GM12878 (cell line): ENCODE results near the gene HSPA1A. TPM values are rescaled to one million over a fixed set of nuclear protein-coding genes. Genes with fewer than 3 reads are reported as not detected.

Experiments
- ATAC-seq: fragments of 200-7000 bp; cut with Tn5 transposase; 3 replicates; pipeline ENCODE4 v1.9.1; 2020; ENCODE audit warnings: mild to moderate bottlenecking, moderate library complexity
- BruUV-seq: library from RNA; stranded (reverse); fragments of 400-500 nt; replicated peaks from 2 replicates; lab custom pipeline; 2021; lab: Mats Ljungman, UMichigan
- CTCF ChIA-PET: fragments of 300-600 bp; sonication (Branson Sonifier 250); formaldehyde crosslinking; extraction: SDS; loops from one replicate; lab custom pipeline; 2021; ENCODE audit warnings: inconsistent platforms; lab: Yijun Ruan, JAX
- POLR2A ChIA-PET: fragments of 350-600 bp; formaldehyde crosslinking; extraction: SDS; loops from one replicate; lab custom pipeline; 2021; ENCODE audit warnings: inconsistent platforms; lab: Charles Lee
- RAD21 ChIA-PET: fragments of 300-600 bp; sonication (Branson Sonifier 250); formaldehyde crosslinking; loops from one replicate; lab custom pipeline; 2023; ENCODE audit warnings: antibody characterized with exemption; ENCODE audit not compliant: unreplicated experiment; lab: Charles Lee
- SMC1A ChIA-PET: fragments of 300-600 bp; sonication (Branson Sonifier 250); formaldehyde crosslinking; loops from one replicate; lab custom pipeline; 2023; ENCODE audit not compliant: unreplicated experiment, uncharacterized antibody; lab: Charles Lee
- DNase-seq: peaks from one replicate; pipeline ENCODE4 v3.0.0-alpha.2; 2011; ENCODE audit warnings: low read depth, low spot score
- FAIRE-seq: peaks from 3 replicates; lab custom pipeline; 2011; peaks lifted over from hg19 to GRCh38; lab: Jason Lieb, UNC
- H2AFZ ChIP-seq: 2 replicates; pipeline ENCODE4 v1.6.0; 2011; ENCODE audit warnings: low read depth, low read length, control low read depth; ENCODE audit not compliant: control insufficient read depth
- H3K27ac ChIP-seq: 2 replicates; pipeline ENCODE4 v1.5.1; 2011; ENCODE audit warnings: control low read depth; ENCODE audit not compliant: control insufficient read depth, insufficient read depth
- H3K27me3 ChIP-seq, 2 experiments: replicated peaks in 1 of 2; 2 replicates each; pipeline versions ENCODE4 v1.6.0 to v1.6.1; 2011; ENCODE audit warnings: low read length in 1 of 2; ENCODE audit not compliant: control insufficient read depth in 2 of 2, insufficient read depth in 2 of 2
- H3K36me3 ChIP-seq, 2 experiments: 2 replicates each; pipeline ENCODE4 v1.5.1; 2011; ENCODE audit warnings: low read length in 1 of 2; ENCODE audit not compliant: control insufficient read depth in 2 of 2, insufficient read depth in 2 of 2
- H3K4me1 ChIP-seq: 2 replicates; pipeline ENCODE4 v1.6.1; 2011; ENCODE audit warnings: mild to moderate bottlenecking, low read length, moderate library complexity, mixed read lengths; ENCODE audit not compliant: control insufficient read depth, insufficient read depth
- H3K4me2 ChIP-seq: 2 replicates; pipeline ENCODE4 v1.6.0; 2011; ENCODE audit warnings: control low read depth; ENCODE audit not compliant: control insufficient read depth, insufficient read depth
- H3K4me3 ChIP-seq: fragments of 200-600 bp; sonication (generic); 2 replicates; pipeline ENCODE4 v1.5.1; 2016
- H3K79me2 ChIP-seq: 2 replicates; pipeline ENCODE4 v1.6.0; 2011; ENCODE audit warnings: low read length; ENCODE audit not compliant: control insufficient read depth, insufficient read depth
- H3K9ac ChIP-seq: 2 replicates; pipeline ENCODE4 v1.8.0; 2011; ENCODE audit warnings: low read length, control low read depth, mixed read lengths; ENCODE audit not compliant: control insufficient read depth, insufficient read depth
- H3K9me3 ChIP-seq: replicated peaks from 3 replicates; pipeline ENCODE4 v1.5.1; 2011; ENCODE audit warnings: mild to moderate bottlenecking, low read length; ENCODE audit not compliant: control insufficient read depth, insufficient read depth
- H4K20me1 ChIP-seq: 2 replicates; pipeline ENCODE4 v1.6.0; 2011; ENCODE audit not compliant: control insufficient read depth, insufficient read depth
- BACH1 ChIP-seq: fragments of 450-650 bp; IDR thresholded peaks from 2 replicates; pipeline ENCODE4 v1.6.1; 2017; ENCODE audit warnings: mild to moderate bottlenecking, borderline replicate concordance
- CREB1 ChIP-seq: IDR thresholded peaks from 2 replicates; pipeline ENCODE4 v1.6.1; 2012; ENCODE audit warnings: low read depth, mild to moderate bottlenecking, inconsistent platforms
- HDAC2 ChIP-seq: fragments of 200-600 bp; sonication (generic); IDR thresholded peaks from 2 replicates; pipeline ENCODE4 v1.6.1; 2017
- IRF4 ChIP-seq: IDR thresholded peaks from 2 replicates; pipeline ENCODE4 v1.6.1; 2011; ENCODE audit warnings: low read depth, low read length
- PRDM15 ChIP-seq: fragments of 450-650 bp; formaldehyde crosslinking; IDR thresholded peaks from 2 replicates; pipeline ENCODE4 v1.4.0; 2020; ENCODE audit warnings: mild to moderate bottlenecking, moderate library complexity
- ZBED1 ChIP-seq: IDR thresholded peaks from 2 replicates; pipeline ENCODE4 v1.6.1; 2016; ENCODE audit warnings: borderline replicate concordance
- WGBS: methylation state at CpG from one replicate; pipeline ENCODE4 v1.1.6; 2016; ENCODE audit warnings: low lambda C conversion rate; ENCODE audit not compliant: insufficient replicate concordance, insufficient coverage; ENCODE audit errors: missing lambda C conversion rate; 5-methylcytosine and 5-hydroxymethylcytosine counted together
- in situ Hi-C: fragments of 300-500 bp; cut with MboI; formaldehyde crosslinking; loops from 9 replicates; pipeline ENCODE4 v1.14.3; 2018; ENCODE audit warnings: mixed read lengths
- intact Hi-C: fragments of 100-400 bp; cut with micrococcal nuclease; formaldehyde crosslinking; loops from one replicate; pipeline ENCODE4 v1.14.2; 2022; ENCODE audit not compliant: unreplicated experiment
- polyA plus RNA-seq, 11 experiments: library from polyadenylated mRNA; depleted of rRNA in 4 of 11; unstranded in 6 of 11; stranded (reverse) in 5 of 11; fragments of >200 nt; fragmentation: Nextera tagmentation in 4 of 11; fragmentation: Illumina TruSeq in 1 of 11; extraction: Ambion mirVana in 4 of 11; extraction: Trizol in 1 of 11; gene quantifications; 1 replicate in 1 of 11; 2 replicates in 10 of 11; pipeline versions ENCODE4 v1.2.1 to v1.2.3, GENCODE V29; 2011 to 2016; ENCODE audit warnings: inconsistent platforms in 2 of 11, missing spikeins in 2 of 11, low read depth in 1 of 11
- small RNA-seq: library from RNA; depleted of rRNA; stranded (forward); fragments of <200 nt; gene quantifications from one replicate; pipeline ENCODE3, GENCODE V24; 2014
- total RNA-seq, 4 experiments: library from RNA; depleted of rRNA in 3 of 4; stranded (reverse); fragments of >200 nt in 3 of 4; fragmentation: Illumina TruSeq in 1 of 4; extraction: Trizol in 1 of 4; gene quantifications; 2 replicates each; pipeline versions ENCODE4 v1.2.1 to v1.2.3, GENCODE V29; 2013 to 2021

HSPA1A gene
- total and polyA plus RNA-seq, 10 of the 15 experiments (the other 5 are each of a cell fraction or from before 2014, with no cell fraction given), result 0.29 to 51.8 (median 17.5) TPM

- H3K36me3 ChIP-seq, result no peaks in the 10 kb centered on the region
- H3K79me2 ChIP-seq, result no peaks in the 10 kb centered on the region; the same call in 1 of the 2 replicates
- intact Hi-C loops, result no loop called here
- in situ Hi-C loops, result no loop called here
- RAD21 ChIA-PET, result no interaction called here
- H4K20me1 ChIP-seq, result no peaks in the 10 kb centered on the region
- H3K27ac ChIP-seq, result no peak overlapping the region
- peaks cover 11% of the 10 kb centered on the region for H3K4me1 ChIP-seq
- no peaks in the 10 kb centered on the region for H3K27me3 ChIP-seq
- H2AFZ ChIP-seq, result no peak overlapping the region
- TF ChIP-seq PRDM15 (no peak), CREB1 (no peak), ZBED1 (no peak), BACH1 (no peak), IRF4 (no peak), HDAC2 (no peak)
- no peak overlapping the region for H3K4me3 ChIP-seq
- no peak overlapping the region for H3K9ac ChIP-seq
- no TSS peak for BruUV-seq
- CTCF ChIA-PET, result interaction anchor here (0.8 to 1.9 kb wide), 3 partner anchors 9 to 24 kb away, joined by 3 to 8 read pairs (median 4); no protein-coding TSS in a partner anchor
- SMC1A ChIA-PET, result interaction anchor here (1.9 kb wide), 1 partner anchor 95 kb away, joined by 5 read pairs; no protein-coding TSS in a partner anchor
- no peaks in the 10 kb centered on the region for H3K9me3 ChIP-seq
- POLR2A ChIA-PET, result no interaction called here
- ATAC-seq (no peak), FAIRE-seq (no peak), DNase-seq (no peak)
- no peak overlapping the region for H3K4me2 ChIP-seq
- WGBS, result 76% methylated on average over 21 of the region's 21 CpGs
Observed at GRCh38 chr6:31865205-31866118, 50.1 kb downstream of the HSPA1A start.

Small RNAs within 50 kb of the gene (small RNA-seq; reads per million reads assigned to genes)
- gene RF00019 (not detected), gene SNORD48 (5,440 reads per million, percentile 100 among the genes with 10 or more reads in this experiment), gene SNORD52 (not detected)

Other genes starting within 250 kb of the HSPA1A start
Only the 7 nearest of the 40 such genes appear.
- gene SAPCD1, start 52.9 kb upstream of the HSPA1A start, total RNA-seq (2014; rRNA removed), result 3.4 and 6.3 TPM in 2 replicates
- 6.0 and 6.1 TPM in 2 replicates for gene SAPCD1, start 52.9 kb upstream of the HSPA1A start, total RNA-seq (2014; rRNA removed; fragmentation: Illumina TruSeq; extraction: Trizol)
- 8.6 and 13.0 TPM in 2 replicates for gene SAPCD1, start 52.9 kb upstream of the HSPA1A start, total RNA-seq (2021)
- 3.2 and 5.6 TPM in 2 replicates for gene SAPCD1, start 52.9 kb upstream of the HSPA1A start, polyA plus RNA-seq (2011; rRNA removed)
- 9.5 and 15.4 TPM in 2 replicates for gene SAPCD1, start 52.9 kb upstream of the HSPA1A start, polyA plus RNA-seq (2014; fragmentation: Illumina TruSeq; extraction: Trizol)
- gene SAPCD1, start 52.9 kb upstream of the HSPA1A start, polyA plus RNA-seq (2014; fragmentation: Nextera tagmentation; extraction: Ambion mirVana), result 1 to 10 TPM; 1.6 to 3.1 TPM
- gene SAPCD1, start 52.9 kb upstream of the HSPA1A start, polyA plus RNA-seq (2014; rRNA removed), result 10.4 and 12.2 TPM in 2 replicates
- 1 to 10 TPM; 3.5 to 4.7 TPM for gene SAPCD1, start 52.9 kb upstream of the HSPA1A start, polyA plus RNA-seq (2016; fragmentation: Nextera tagmentation; extraction: Ambion mirVana)
- 2.0 and 2.7 TPM in 2 replicates for gene VWA7, start 38.2 kb upstream of the HSPA1A start, total RNA-seq (2014; rRNA removed)
- gene VWA7, start 38.2 kb upstream of the HSPA1A start, total RNA-seq (2014; rRNA removed; fragmentation: Illumina TruSeq; extraction: Trizol), result 0.94 and 1.2 TPM in 2 replicates
- gene VWA7, start 38.2 kb upstream of the HSPA1A start, total RNA-seq (2021), result 2.3 and 3.1 TPM in 2 replicates
- gene VWA7, start 38.2 kb upstream of the HSPA1A start, polyA plus RNA-seq (2011; rRNA removed), result 1.1 and 1.3 TPM in 2 replicates
- 1.0 TPM in 1 of 2 replicates, not detected in the other for gene VWA7, start 38.2 kb upstream of the HSPA1A start, polyA plus RNA-seq (2014; fragmentation: Illumina TruSeq; extraction: Trizol)
- under 1 TPM in 1 of 2 experiments, not detected in 1; 0.11 TPM for gene VWA7, start 38.2 kb upstream of the HSPA1A start, polyA plus RNA-seq (2014; fragmentation: Nextera tagmentation; extraction: Ambion mirVana)
- gene VWA7, start 38.2 kb upstream of the HSPA1A start, polyA plus RNA-seq (2014; rRNA removed), result 2.6 and 3.0 TPM in 2 replicates
- gene VWA7, start 38.2 kb upstream of the HSPA1A start, polyA plus RNA-seq (2016; fragmentation: Nextera tagmentation; extraction: Ambion mirVana), result 1 to 10 TPM; 1.2 TPM
- gene VARS1, start 19.8 kb upstream of the HSPA1A start, total RNA-seq (2014; rRNA removed), result 61.4 and 90.1 TPM in 2 replicates
- gene VARS1, start 19.8 kb upstream of the HSPA1A start, total RNA-seq (2014; rRNA removed; fragmentation: Illumina TruSeq; extraction: Trizol), result 63.8 and 69.1 TPM in 2 replicates
- 232 and 243 TPM in 2 replicates for gene VARS1, start 19.8 kb upstream of the HSPA1A start, total RNA-seq (2021)
- gene VARS1, start 19.8 kb upstream of the HSPA1A start, polyA plus RNA-seq (2011; rRNA removed), result 11.3 and 15.8 TPM in 2 replicates
- gene VARS1, start 19.8 kb upstream of the HSPA1A start, polyA plus RNA-seq (2014; fragmentation: Illumina TruSeq; extraction: Trizol), result 92.9 and 138 TPM in 2 replicates
- 1 to 10 TPM; 1.2 to 5.7 TPM for gene VARS1, start 19.8 kb upstream of the HSPA1A start, polyA plus RNA-seq (2014; fragmentation: Nextera tagmentation; extraction: Ambion mirVana)
- gene VARS1, start 19.8 kb upstream of the HSPA1A start, polyA plus RNA-seq (2014; rRNA removed), result 71.3 and 92.5 TPM in 2 replicates
- 100 to 1,000 TPM; 121 to 155 TPM for gene VARS1, start 19.8 kb upstream of the HSPA1A start, polyA plus RNA-seq (2016; fragmentation: Nextera tagmentation; extraction: Ambion mirVana)
- 146 and 163 TPM in 2 replicates for gene LSM2, start 8.6 kb upstream of the HSPA1A start, total RNA-seq (2014; rRNA removed)
- gene LSM2, start 8.6 kb upstream of the HSPA1A start, total RNA-seq (2014; rRNA removed; fragmentation: Illumina TruSeq; extraction: Trizol), result 97.1 and 99.1 TPM in 2 replicates
- 117 and 123 TPM in 2 replicates for gene LSM2, start 8.6 kb upstream of the HSPA1A start, total RNA-seq (2021)
- gene LSM2, start 8.6 kb upstream of the HSPA1A start, polyA plus RNA-seq (2011; rRNA removed), result 81.9 and 101 TPM in 2 replicates
- gene LSM2, start 8.6 kb upstream of the HSPA1A start, polyA plus RNA-seq (2014; fragmentation: Illumina TruSeq; extraction: Trizol), result 116 and 131 TPM in 2 replicates
- 100 to 1,000 TPM; 245 to 248 TPM for gene LSM2, start 8.6 kb upstream of the HSPA1A start, polyA plus RNA-seq (2014; fragmentation: Nextera tagmentation; extraction: Ambion mirVana)
- 143 and 165 TPM in 2 replicates for gene LSM2, start 8.6 kb upstream of the HSPA1A start, polyA plus RNA-seq (2014; rRNA removed)
- gene LSM2, start 8.6 kb upstream of the HSPA1A start, polyA plus RNA-seq (2016; fragmentation: Nextera tagmentation; extraction: Ambion mirVana), result 100 to 1,000 TPM; 238 to 276 TPM
- gene HSPA1L, start 260 bp upstream of the HSPA1A start, total RNA-seq (2014; rRNA removed), result 1.2 and 1.4 TPM in 2 replicates
- 1.4 and 1.6 TPM in 2 replicates for gene HSPA1L, start 260 bp upstream of the HSPA1A start, total RNA-seq (2014; rRNA removed; fragmentation: Illumina TruSeq; extraction: Trizol)
- 1.5 and 1.6 TPM in 2 replicates for gene HSPA1L, start 260 bp upstream of the HSPA1A start, total RNA-seq (2021)
- gene HSPA1L, start 260 bp upstream of the HSPA1A start, polyA plus RNA-seq (2011; rRNA removed), result 1.8 and 1.9 TPM in 2 replicates
- gene HSPA1L, start 260 bp upstream of the HSPA1A start, polyA plus RNA-seq (2014; fragmentation: Illumina TruSeq; extraction: Trizol), result 1.5 and 1.6 TPM in 2 replicates
- gene HSPA1L, start 260 bp upstream of the HSPA1A start, polyA plus RNA-seq (2014; fragmentation: Nextera tagmentation; extraction: Ambion mirVana), result under 1 TPM; 0.69 TPM
- gene HSPA1L, start 260 bp upstream of the HSPA1A start, polyA plus RNA-seq (2014; rRNA removed), result 1.4 and 1.6 TPM in 2 replicates
- gene HSPA1L, start 260 bp upstream of the HSPA1A start, polyA plus RNA-seq (2016; fragmentation: Nextera tagmentation; extraction: Ambion mirVana), result 1 to 10 TPM; 1.6 to 2.5 TPM
- gene HSPA1B, start 12.2 kb downstream of the HSPA1A start, total RNA-seq (2014; rRNA removed), result 23.5 and 24.0 TPM in 2 replicates
- gene HSPA1B, start 12.2 kb downstream of the HSPA1A start, total RNA-seq (2014; rRNA removed; fragmentation: Illumina TruSeq; extraction: Trizol), result 5.9 and 8.1 TPM in 2 replicates
- 27.2 and 29.3 TPM in 2 replicates for gene HSPA1B, start 12.2 kb downstream of the HSPA1A start, total RNA-seq (2021)
- 5.1 and 12.8 TPM in 2 replicates for gene HSPA1B, start 12.2 kb downstream of the HSPA1A start, polyA plus RNA-seq (2011; rRNA removed)
- gene HSPA1B, start 12.2 kb downstream of the HSPA1A start, polyA plus RNA-seq (2014; fragmentation: Illumina TruSeq; extraction: Trizol), result 1.00 and 4.6 TPM in 2 replicates
- gene HSPA1B, start 12.2 kb downstream of the HSPA1A start, polyA plus RNA-seq (2014; fragmentation: Nextera tagmentation; extraction: Ambion mirVana), result under 1 TPM; 0.11 to 0.33 TPM
- gene HSPA1B, start 12.2 kb downstream of the HSPA1A start, polyA plus RNA-seq (2014; rRNA removed), result 12.7 and 17.7 TPM in 2 replicates
- 10 to 100 TPM; 39.1 to 40.5 TPM for gene HSPA1B, start 12.2 kb downstream of the HSPA1A start, polyA plus RNA-seq (2016; fragmentation: Nextera tagmentation; extraction: Ambion mirVana)
- gene NEU1, start 47.3 kb downstream of the HSPA1A start, total RNA-seq (2014; rRNA removed), result 24.6 and 26.9 TPM in 2 replicates
- gene NEU1, start 47.3 kb downstream of the HSPA1A start, total RNA-seq (2014; rRNA removed; fragmentation: Illumina TruSeq; extraction: Trizol), result 18.8 and 20.3 TPM in 2 replicates
- 22.5 and 22.7 TPM in 2 replicates for gene NEU1, start 47.3 kb downstream of the HSPA1A start, total RNA-seq (2021)
- 13.0 and 22.4 TPM in 2 replicates for gene NEU1, start 47.3 kb downstream of the HSPA1A start, polyA plus RNA-seq (2011; rRNA removed)
- gene NEU1, start 47.3 kb downstream of the HSPA1A start, polyA plus RNA-seq (2014; fragmentation: Illumina TruSeq; extraction: Trizol), result 16.3 and 21.5 TPM in 2 replicates
- 10 to 100 TPM in 1 of 2 experiments, 1 to 10 TPM in 1; 7.2 to 12.5 TPM for gene NEU1, start 47.3 kb downstream of the HSPA1A start, polyA plus RNA-seq (2014; fragmentation: Nextera tagmentation; extraction: Ambion mirVana)
- gene NEU1, start 47.3 kb downstream of the HSPA1A start, polyA plus RNA-seq (2014; rRNA removed), result 26.7 and 28.1 TPM in 2 replicates
- gene NEU1, start 47.3 kb downstream of the HSPA1A start, polyA plus RNA-seq (2016; fragmentation: Nextera tagmentation; extraction: Ambion mirVana), result 10 to 100 TPM; 18.5 to 21.8 TPM